IPS DF 6.9 (cell line): ENCODE results near the gene FSIP2.

Source experiments
- DNase-seq: peaks from one replicate; pipeline ENCODE4 v3.0.0-alpha.2; 2013; ENCODE audit warnings: low read depth, low spot score
- H3K27ac ChIP-seq: one replicate; pipeline ENCODE4 v1.5.1; 2013; ENCODE audit warnings: low read length, control low read depth
- H3K27me3 ChIP-seq: 2 replicates; pipeline ENCODE4 v1.6.1; 2013; ENCODE audit warnings: mild to moderate bottlenecking, low read length; ENCODE audit not compliant: control insufficient read depth, insufficient read depth
- H3K36me3 ChIP-seq: 2 replicates; pipeline ENCODE4 v1.6.1; 2013; ENCODE audit warnings: low read length; ENCODE audit not compliant: control insufficient read depth, insufficient read depth
- H3K4me1 ChIP-seq: 2 replicates; pipeline ENCODE4 v1.6.1; 2013; ENCODE audit warnings: low read length; ENCODE audit not compliant: control insufficient read depth, insufficient read depth
- H3K4me3 ChIP-seq: 2 replicates; pipeline ENCODE4 v1.5.1; 2013; ENCODE audit warnings: mild to moderate bottlenecking, low read length
- H3K9me3 ChIP-seq: 2 replicates; pipeline ENCODE4 v1.6.1; 2013; ENCODE audit warnings: low read length, inconsistent platforms; ENCODE audit not compliant: control insufficient read depth, insufficient read depth
- WGBS: extraction: QIAGEN DNeasy Blood & Tissue Kit; methylation state at CpG from one replicate; pipeline ENCODE4 v1.1.7; 2013; ENCODE audit warnings: mixed read lengths, missing lambda C conversion rate; ENCODE audit not compliant: insufficient read length, insufficient coverage; 5-methylcytosine and 5-hydroxymethylcytosine counted together

The FSIP2 gene

DNA sequence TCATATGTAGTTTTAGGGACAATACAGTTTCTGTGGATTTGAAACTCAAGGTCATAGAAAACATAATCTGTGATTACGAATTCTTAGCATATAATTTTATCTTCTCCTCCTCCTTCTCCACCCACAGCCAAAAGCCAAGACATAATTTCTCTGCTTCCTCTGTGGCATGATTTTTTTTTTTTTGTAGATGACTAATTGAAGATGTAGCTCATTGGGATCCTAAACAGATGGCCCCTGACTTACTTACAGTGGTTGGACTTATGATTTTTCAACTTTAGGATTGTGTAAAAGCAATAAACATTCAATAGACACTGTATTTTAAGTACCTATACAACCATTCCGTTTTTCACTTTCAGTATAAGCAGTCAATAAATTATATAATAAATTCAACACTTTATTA is 42.3 kb downstream of the FSIP2 start:
- WGBS: no CpG with 5 or more reads among the region's 2 CpGs
- Histone ChIP-seq H3K4me3 (no peak overlapping the region), H3K27ac (no peak overlapping the region)

DNA sequence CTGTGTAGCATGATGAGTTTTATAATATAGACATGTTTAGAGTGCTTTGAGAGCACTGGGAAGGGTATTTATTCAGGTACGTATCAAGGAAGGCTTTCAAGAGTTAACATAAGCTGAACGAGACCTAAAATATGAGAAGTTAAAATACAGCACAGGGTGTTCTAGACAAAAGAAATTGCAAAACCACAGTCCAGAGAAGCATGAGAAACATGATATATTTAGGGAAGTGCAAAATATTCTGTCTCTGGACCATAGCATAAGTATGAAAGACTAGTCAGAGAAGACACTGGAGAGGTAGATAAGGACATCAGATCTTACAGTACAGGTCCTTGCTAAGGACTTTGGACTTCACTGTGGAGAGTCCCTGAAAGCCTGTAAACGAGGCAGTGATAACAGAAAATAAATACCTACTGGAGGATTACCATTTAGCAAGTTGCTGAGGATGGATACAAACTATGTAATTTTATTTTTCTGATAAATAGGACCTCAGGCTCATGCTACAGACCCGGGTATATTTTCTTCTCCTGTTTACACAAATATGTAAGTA is 43.7 kb downstream of the FSIP2 start:
- no peak for DNase-seq
- Histone ChIP-seq H3K27me3 (no peaks in the 10 kb centered on the region), H3K4me3 (no peak overlapping the region), H3K4me1 (no peaks in the 10 kb centered on the region), H3K36me3 (no peaks in the 10 kb centered on the region), H3K27ac (no peak overlapping the region), H3K9me3 (no peaks in the 10 kb centered on the region)
- no CpG with 5 or more reads among the region's 4 CpGs for WGBS

More for the DNA sequence above, 42.3 kb downstream of the FSIP2 start:
- Histone ChIP-seq H3K36me3 (no peaks in the 10 kb centered on the region), H3K27me3 (no peaks in the 10 kb centered on the region), H3K4me1 (no peaks in the 10 kb centered on the region), H3K9me3 (no peaks in the 10 kb centered on the region)
- DNase-seq: no peak

DNA sequence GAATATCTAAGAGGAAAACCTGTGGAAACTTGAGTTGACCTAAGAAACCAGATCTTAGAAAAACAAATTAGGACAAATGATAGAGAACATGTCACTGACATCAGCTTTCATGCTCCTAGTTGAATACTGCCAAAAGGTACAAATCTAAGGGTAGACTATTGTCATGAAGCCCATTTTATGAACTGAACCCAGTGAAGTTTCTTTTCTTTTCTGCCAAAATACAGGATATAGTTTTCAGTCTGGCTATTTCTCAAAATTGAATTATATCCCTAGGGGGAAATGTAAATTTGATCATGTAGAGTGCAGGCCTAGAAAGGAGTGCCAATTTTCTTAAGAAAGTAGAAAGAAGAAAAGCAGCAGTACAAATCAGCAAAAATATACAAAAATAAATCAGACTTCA is 46.6 kb downstream of the FSIP2 start:
- H3K36me3 ChIP-seq: no peaks in the 10 kb centered on the region
- DNase-seq: no peak
- H3K27me3 ChIP-seq: no peaks in the 10 kb centered on the region
- no peak overlapping the region for H3K4me3 ChIP-seq
- H3K9me3 ChIP-seq: no peaks in the 10 kb centered on the region
- no peak overlapping the region for H3K27ac ChIP-seq
- no peaks in the 10 kb centered on the region for H3K4me1 ChIP-seq

DNA sequence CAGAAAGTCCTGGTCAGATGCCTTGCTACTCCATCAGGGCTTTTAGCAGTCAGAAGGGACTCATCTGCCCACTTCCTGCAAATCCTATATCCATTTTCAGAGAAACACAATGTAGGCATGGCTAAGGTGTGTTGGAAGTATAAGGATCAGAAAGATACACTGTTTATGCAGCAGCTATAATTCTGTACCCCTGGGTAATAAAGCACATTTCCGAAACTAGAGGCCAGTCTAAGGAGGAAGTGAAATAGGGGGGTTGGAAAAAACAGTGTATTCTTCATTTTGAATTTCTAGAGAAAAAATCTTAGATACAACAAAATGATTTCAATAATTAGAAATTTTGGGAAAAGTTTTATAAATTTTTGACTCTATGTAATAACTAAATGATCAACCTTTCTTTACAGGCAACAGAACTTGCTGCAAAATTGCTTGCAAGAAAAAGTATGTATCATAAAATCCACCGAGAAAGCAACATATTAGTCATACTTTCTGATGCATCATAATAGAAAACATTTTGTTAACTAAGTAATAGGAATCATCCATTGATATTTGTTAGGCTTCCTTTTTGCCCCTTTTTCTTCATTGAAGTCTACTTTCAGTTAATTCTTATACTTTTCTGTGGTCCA is 47.4 kb downstream of the FSIP2 start:
- Histone ChIP-seq H3K36me3 (no peaks in the 10 kb centered on the region), H3K9me3 (no peaks in the 10 kb centered on the region), H3K4me1 (no peaks in the 10 kb centered on the region), H3K4me3 (no peak overlapping the region), H3K27me3 (no peaks in the 10 kb centered on the region), H3K27ac (no peak overlapping the region)
- DNase-seq: no peak
- no CpG with 5 or more reads among the region's 2 CpGs for WGBS

DNA sequence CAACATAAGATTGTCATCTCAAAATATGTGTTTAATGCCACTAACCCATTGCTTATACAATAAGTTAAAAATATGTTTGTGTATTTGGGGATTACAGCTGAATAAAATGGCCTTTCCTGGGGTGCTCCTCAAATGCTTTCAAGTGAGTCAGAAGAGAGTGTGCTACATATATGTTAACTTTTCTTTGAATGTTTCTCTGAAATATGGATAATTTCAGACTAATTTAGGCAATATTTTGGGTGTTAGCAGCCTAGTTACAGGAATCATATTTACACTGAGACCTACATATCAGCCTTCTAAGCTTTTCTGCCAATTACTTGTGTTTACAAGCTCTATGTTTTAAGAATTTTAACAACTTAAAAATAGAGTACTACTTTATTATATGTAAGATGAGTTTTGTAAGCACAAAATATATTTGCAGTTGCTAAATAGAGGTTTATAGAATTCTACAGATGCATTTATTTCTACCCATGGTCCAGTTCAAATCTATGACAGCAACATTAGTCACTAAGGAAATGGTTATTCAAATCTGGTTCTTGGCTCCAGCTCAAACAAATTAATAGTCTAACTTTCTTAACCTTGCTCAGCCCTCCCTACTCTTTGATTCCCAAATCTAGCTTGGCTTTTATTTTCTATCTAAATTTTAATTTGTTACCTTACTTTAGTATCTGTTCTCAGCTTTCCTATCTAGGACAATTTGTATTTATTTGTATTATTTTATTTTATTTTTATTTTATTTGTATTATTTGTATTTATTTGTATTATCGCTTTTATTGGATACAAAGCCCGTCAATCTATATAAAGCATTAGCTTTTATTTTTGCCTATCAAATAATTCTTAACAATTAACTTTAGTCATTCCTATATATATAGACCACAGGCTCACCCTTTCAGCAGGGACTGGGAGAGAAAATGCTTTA is 48.9 kb downstream of the FSIP2 start:
- H3K4me3 ChIP-seq: no peak overlapping the region
- no peak overlapping the region for H3K27ac ChIP-seq
- H3K36me3 ChIP-seq: no peaks in the 10 kb centered on the region
- WGBS: no CpG with 5 or more reads among the region's 2 CpGs
- no peaks in the 10 kb centered on the region for H3K27me3 ChIP-seq
- H3K4me1 ChIP-seq: no peaks in the 10 kb centered on the region
- no peaks in the 10 kb centered on the region for H3K9me3 ChIP-seq
- DNase-seq: no peak

DNA sequence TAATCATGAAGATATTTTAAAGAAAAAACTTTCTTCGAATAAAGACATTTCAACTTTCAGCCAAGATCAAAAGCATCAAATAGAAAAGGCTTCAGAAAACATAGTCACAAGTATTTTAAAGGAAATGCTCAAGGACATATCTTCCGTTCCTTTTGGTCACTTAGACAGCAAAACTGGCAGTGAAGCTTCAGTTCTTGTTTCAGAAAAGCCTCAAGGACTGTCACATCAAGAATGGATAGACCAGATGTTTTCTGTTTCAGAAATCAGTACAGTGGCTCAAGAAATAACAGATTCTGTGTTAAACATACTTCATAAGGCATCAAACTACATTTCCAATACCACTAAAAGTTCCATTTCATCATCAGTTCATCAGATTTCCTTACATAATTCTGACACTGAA is 51.8 kb downstream of the FSIP2 start:
- Histone ChIP-seq H3K36me3 (no peaks in the 10 kb centered on the region), H3K27ac (no peak overlapping the region)

DNA sequence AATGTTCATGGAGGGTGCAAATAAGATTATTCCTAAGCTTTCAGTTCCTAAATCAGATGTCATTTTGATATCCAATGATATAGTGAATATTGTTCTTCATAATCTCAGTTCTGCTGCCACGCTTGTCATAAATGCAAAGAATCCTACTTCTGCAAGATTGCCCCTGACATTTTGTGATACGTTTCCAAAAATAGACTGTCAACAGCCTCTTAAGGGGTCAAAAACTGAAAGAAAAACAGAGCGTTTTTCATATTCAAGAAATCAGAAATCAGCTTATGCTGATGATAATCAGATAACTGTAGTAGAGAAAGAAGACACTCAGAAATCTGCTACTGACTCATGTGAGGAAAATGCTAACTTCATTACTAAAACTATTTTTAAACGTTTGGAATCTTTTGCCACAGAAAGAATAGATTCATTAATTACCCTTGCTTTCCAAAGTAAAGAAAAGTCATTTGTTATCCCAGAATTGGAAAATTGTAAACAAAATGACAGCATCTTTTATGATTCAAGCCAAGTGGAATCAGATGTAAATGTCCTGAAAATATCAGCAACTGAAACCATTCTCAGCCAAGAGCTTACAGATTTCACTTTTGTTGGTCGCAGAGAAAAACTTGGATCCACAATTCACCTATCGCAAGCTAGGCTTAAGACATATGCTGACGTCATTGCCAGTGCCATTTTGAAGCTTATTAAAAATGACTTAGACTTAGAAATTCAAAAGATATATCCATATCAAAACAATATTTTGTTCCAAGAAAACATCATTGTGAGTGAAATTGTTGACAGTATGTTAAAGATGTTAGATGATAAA is 55.1 kb downstream of the FSIP2 start:
- Histone ChIP-seq H3K9me3 (no peaks in the 10 kb centered on the region), H3K36me3 (no peaks in the 10 kb centered on the region), H3K4me3 (no peak overlapping the region), H3K27ac (no peak overlapping the region), H3K4me1 (no peaks in the 10 kb centered on the region), H3K27me3 (no peaks in the 10 kb centered on the region)
- DNase-seq: no peak
- WGBS: no CpG with 5 or more reads among the region's 7 CpGs

More for the DNA sequence above, 51.8 kb downstream of the FSIP2 start:
- no peak for DNase-seq
- H3K4me1 ChIP-seq: no peaks in the 10 kb centered on the region
- no peaks in the 10 kb centered on the region for H3K9me3 ChIP-seq
- WGBS: no CpG with 5 or more reads among the region's 2 CpGs
- no peaks in the 10 kb centered on the region for H3K27me3 ChIP-seq
- H3K4me3 ChIP-seq: no peak overlapping the region

DNA sequence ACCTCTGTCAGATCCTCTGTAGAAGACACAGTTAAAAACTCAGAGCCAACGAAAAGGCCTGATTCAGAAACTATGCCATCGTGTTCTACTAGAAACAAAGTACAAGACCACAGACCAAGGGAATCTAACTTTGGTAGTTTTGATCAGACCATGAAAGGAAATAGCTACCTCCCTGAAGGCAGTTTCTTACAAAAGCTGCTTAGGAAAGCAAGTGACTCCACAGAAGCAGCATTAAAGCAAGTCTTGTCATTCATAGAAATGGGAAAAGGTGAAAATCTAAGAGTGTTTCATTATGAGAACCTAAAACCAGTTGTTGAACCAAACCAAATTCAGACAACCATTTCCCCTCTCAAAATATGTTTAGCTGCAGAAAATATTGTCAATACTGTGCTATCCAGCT is 58.2 kb downstream of the FSIP2 start:
- Histone ChIP-seq H3K4me3 (no peak overlapping the region), H3K27ac (no peak overlapping the region), H3K27me3 (no peaks in the 10 kb centered on the region), H3K36me3 (no peaks in the 10 kb centered on the region), H3K4me1 (no peaks in the 10 kb centered on the region), H3K9me3 (no peaks in the 10 kb centered on the region)
- WGBS: no CpG with 5 or more reads among the region's 2 CpGs
- no peak for DNase-seq

DNA sequence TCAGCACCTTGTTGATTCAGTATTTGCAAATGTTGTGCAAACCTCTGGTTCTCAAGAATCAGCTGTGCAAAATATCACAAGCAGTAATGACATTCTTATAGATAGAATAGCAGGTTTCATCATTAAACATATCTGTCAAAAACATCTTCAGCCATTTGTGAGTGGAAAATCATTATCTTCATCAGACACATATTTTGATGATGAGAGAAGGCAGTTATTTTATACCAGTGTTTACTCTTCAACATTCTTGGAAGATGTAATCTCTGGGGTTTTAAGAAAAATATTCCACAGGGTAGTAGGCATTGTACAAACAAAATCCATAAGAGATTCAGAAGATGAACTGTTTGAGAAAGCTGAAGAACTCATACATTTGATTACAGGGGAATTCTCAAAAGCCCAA is 64.3 kb downstream of the FSIP2 start:
- DNase-seq: no peak
- no peaks in the 10 kb centered on the region for H3K27me3 ChIP-seq
- no peaks in the 10 kb centered on the region for H3K4me1 ChIP-seq
- H3K9me3 ChIP-seq: no peaks in the 10 kb centered on the region
- no peaks in the 10 kb centered on the region for H3K36me3 ChIP-seq
- no peak overlapping the region for H3K4me3 ChIP-seq
- H3K27ac ChIP-seq: no peak overlapping the region

DNA sequence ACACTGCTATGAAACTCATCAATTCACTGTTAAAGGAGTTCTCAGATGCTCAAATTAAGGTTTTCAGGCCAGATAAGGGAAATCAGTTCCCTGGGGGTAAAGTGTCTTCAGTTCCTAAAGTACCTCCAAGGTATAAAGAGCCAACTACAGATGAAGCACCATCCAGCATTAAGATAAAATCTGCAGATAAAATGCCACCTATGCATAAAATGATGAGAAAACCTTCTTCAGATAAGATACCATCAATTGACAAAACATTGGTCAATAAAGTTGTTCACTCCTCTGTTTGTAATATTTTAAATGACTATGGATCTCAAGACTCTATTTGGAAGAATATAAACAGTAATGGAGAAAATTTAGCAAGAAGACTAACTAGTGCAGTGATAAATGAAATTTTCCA is 68.2 kb downstream of the FSIP2 start:
- H3K4me1 ChIP-seq: no peaks in the 10 kb centered on the region
- H3K36me3 ChIP-seq: no peaks in the 10 kb centered on the region
- DNase-seq: no peak
- no peaks in the 10 kb centered on the region for H3K9me3 ChIP-seq
- H3K4me3 ChIP-seq: no peak overlapping the region
- no peak overlapping the region for H3K27ac ChIP-seq
- no peaks in the 10 kb centered on the region for H3K27me3 ChIP-seq
